Cardiac septum (tissue), 1 donor: ENCODE measurements around the gene PITRM1. TPM values are rescaled to one million over a fixed set of nuclear protein-coding genes. Genes with fewer than 3 reads are reported as not detected.

Experiments used
- DNase-seq: peaks from one replicate; pipeline ENCODE4 v3.0.0-alpha.2; 2020; ENCODE audit warnings: low spot score
- intact Hi-C: fragments of 100-400 bp; cut with DNase I; formaldehyde crosslinking; loops from one replicate; pipeline ENCODE4 v1.14.0; 2022
- total RNA-seq: library from RNA; stranded (reverse); fragmentation: NEBNext Ultra II Directional; extraction: Animal tissue kit (Norgen Biotek cat#: 25700); gene quantifications from one replicate; pipeline ENCODE4 v1.2.1, GENCODE V29; 2021
- donor health status: DM: no; HTN: no; CAD: no.

Gene PITRM1
- total RNA-seq, 1 donor from 2014 or later: 85.3 TPM

GRCh38 chr10:3147117-3147820 lies 25.3 kb downstream of the PITRM1 start:
- DNase-seq: no peak
- intact Hi-C loops: no loop called here

- DNase-seq: no peak
- intact Hi-C loops: no loop called here
These were observed 26.3 kb downstream of the PITRM1 start for GRCh38 chr10:3146289-3146688.

GRCh38 chr10:3145366-3145765 lies 27.2 kb downstream of the PITRM1 start:
- DNase-seq: no peak
- intact Hi-C loops: no loop called here

- intact Hi-C loops: no loop called here
- no peak for DNase-seq
These were observed 28.7 kb downstream of the PITRM1 start for GRCh38 chr10:3143791-3144434.

- intact Hi-C loops: no loop called here
- no peak for DNase-seq
These were observed 29.2 kb downstream of the PITRM1 start for GRCh38 chr10:3143366-3143765.

- no peak for DNase-seq
- intact Hi-C loops: no loop called here
These were observed 30.3 kb downstream of the PITRM1 start for GRCh38 chr10:3142146-3142875.

GRCh38 chr10:3141351-3142005 lies 31.1 kb downstream of the PITRM1 start:
- intact Hi-C loops: no loop called here
- DNase-seq: no peak

GRCh38 chr10:3140280-3140679 lies 32.3 kb downstream of the PITRM1 start:
- no peak for DNase-seq
- intact Hi-C loops: no loop called here

GRCh38 chr10:3139216-3139910 lies 33.2 kb downstream of the PITRM1 start:
- DNase-seq: no peak
- intact Hi-C loops: no loop called here

GRCh38 chr10:3137958-3138726 lies 34.4 kb downstream of the PITRM1 start:
- no peak for DNase-seq
- intact Hi-C loops: no loop called here

GRCh38 chr10:3136763-3137611 lies 35.6 kb downstream of the PITRM1 start:
- DNase-seq: no peak
- intact Hi-C loops: no loop called here

- intact Hi-C loops: no loop called here
These were observed 36.2 kb downstream of the PITRM1 start for GRCh38 chr10:3136336-3136735.

GRCh38 chr10:3135006-3135405 lies 37.6 kb downstream of the PITRM1 start:
- DNase-seq: no peak
- intact Hi-C loops: no loop called here

More at GRCh38 chr10:3136336-3136735, 36.2 kb downstream of the PITRM1 start:
- no peak for DNase-seq

- intact Hi-C loops: no loop called here
- DNase-seq: no peak
These were observed 38.6 kb downstream of the PITRM1 start for GRCh38 chr10:3133948-3134347.

GRCh38 chr10:3132036-3133025 lies 40.3 kb downstream of the PITRM1 start:
- intact Hi-C loops: no loop called here
- no peak for DNase-seq

GRCh38 chr10:3131098-3131497 lies 41.5 kb downstream of the PITRM1 start:
- no peak for DNase-seq
- intact Hi-C loops: no loop called here
